ENCODE measurements around the gene CNIH3. TPM values are rescaled to one million over a fixed set of nuclear protein-coding genes. Genes with fewer than 3 reads are reported as not detected.

The CNIH3 gene
- total RNA-seq, 1 experiment from 2014 or later = 1.8 TPM

GRCh38 chr1:224623743-224624333, 7.7 kb downstream of the CNIH3 start:
- DNase-seq (ENCODE audit: low read depth, low spot score) = no peak
- ChIA-PET POLR2A (no interaction called here), CTCF (no interaction called here), RAD21 (ENCODE audit: low non-redundant PET in 1 of 2, low total read pairs in 2 of 2, uncharacterized antibody in 2 of 2, unreplicated experiment in 2 of 2) (no interaction called here)
- H3K27me3 ChIP-seq (ENCODE audit: insufficient read depth, low read length) = peaks cover 10% of the 10 kb centered on the region; the same call in 1 of the 2 replicates
- H3K27ac ChIP-seq (ENCODE audit: low read depth, low read length) = no peak overlapping the region
- intact Hi-C loops (cut with micrococcal nuclease) = no loop called here
- no peaks in the 10 kb centered on the region for H3K36me3 ChIP-seq (ENCODE audit: control insufficient read depth in 1 of 2, insufficient read depth in 2 of 2, low read length in 2 of 2)
- H3K4me2 ChIP-seq (ENCODE audit: low read length) = no peak overlapping the region
- H3K9me3 ChIP-seq (ENCODE audit: control insufficient read depth in 1 of 2, insufficient read depth in 1 of 2, low read depth in 1 of 2, low read length in 2 of 2) = no peaks in the 10 kb centered on the region
- no peaks in the 10 kb centered on the region for H3K9me2 ChIP-seq (ENCODE audit: insufficient read depth)
- H4K20me1 ChIP-seq (ENCODE audit: insufficient read depth) = no peaks in the 10 kb centered on the region
- no peak overlapping the region for H3K4me3 ChIP-seq (replicated peaks in 1 of 2; ENCODE audit: low read depth in 1 of 2, low read length in 2 of 2)
- no peak overlapping the region for H3K9ac ChIP-seq (ENCODE audit: low read length)
- H2AFZ ChIP-seq (ENCODE audit: low read depth, low read length, poor library complexity, severe bottlenecking) = no peak overlapping the region
- BruUV-seq (replicated peaks) = no TSS peak
- TF ChIP-seq POLR2A (IDR thresholded peaks at IDR 0.05; ENCODE audit: borderline replicate concordance, extremely low read depth, insufficient read depth, insufficient read length) (no peak), ZFX (IDR thresholded peaks at IDR 0.05) (no peak), SP1 (IDR thresholded peaks at IDR 0.05; ENCODE audit: low read depth) (peak; percentile 19; the same call in 1 of the 2 replicates), POLR2AphosphoS5 (IDR thresholded peaks at IDR 0.05; ENCODE audit: low read depth, low read length) (no peak), TCF7L2 (IDR thresholded peaks at IDR 0.05; ENCODE audit: borderline replicate concordance, extremely low read depth, insufficient read depth, insufficient read length) (peak; percentile 15)
- no peaks in the 10 kb centered on the region for H3K79me2 ChIP-seq (ENCODE audit: insufficient read depth, low read length)
- ATAC-seq = peak; percentile 32; the same call in 1 of the 2 replicates
- H3K4me1 ChIP-seq (ENCODE audit: control insufficient read depth in 1 of 2, insufficient read depth in 2 of 2, low read length in 2 of 2) = peaks cover 2 to 6% of the 10 kb centered on the region in 2 experiments; a peak in 3 of 4 replicates

GRCh38 chr1:224624432-224624831, 8.3 kb downstream of the CNIH3 start:
- Histone ChIP-seq H3K9me3 (ENCODE audit: control insufficient read depth in 1 of 2, insufficient read depth in 1 of 2, low read depth in 1 of 2, low read length in 2 of 2) (no peaks in the 10 kb centered on the region), H4K20me1 (ENCODE audit: insufficient read depth) (no peaks in the 10 kb centered on the region), H3K4me2 (ENCODE audit: low read length) (no peak overlapping the region), H3K9me2 (ENCODE audit: insufficient read depth) (no peaks in the 10 kb centered on the region), H3K79me2 (ENCODE audit: insufficient read depth, low read length) (no peaks in the 10 kb centered on the region), H3K4me1 (ENCODE audit: control insufficient read depth in 1 of 2, insufficient read depth in 2 of 2, low read length in 2 of 2) (peaks cover 2 to 6% of the 10 kb centered on the region in 2 experiments; a peak in 3 of 4 replicates), H3K36me3 (ENCODE audit: control insufficient read depth in 1 of 2, insufficient read depth in 2 of 2, low read length in 2 of 2) (no peaks in the 10 kb centered on the region), H2AFZ (ENCODE audit: low read depth, low read length, poor library complexity, severe bottlenecking) (no peak overlapping the region), H3K27ac (ENCODE audit: low read depth, low read length) (no peak overlapping the region), H3K27me3 (ENCODE audit: insufficient read depth, low read length) (peaks cover 4% of the 10 kb centered on the region; the same call in 1 of the 2 replicates), H3K9ac (ENCODE audit: low read length) (no peak overlapping the region), H3K4me3 (replicated peaks in 1 of 2; ENCODE audit: low read depth in 1 of 2, low read length in 2 of 2) (no peak overlapping the region)
- no peak for ATAC-seq
- intact Hi-C loops (cut with micrococcal nuclease) = no loop called here
- TF ChIP-seq CBX3 (IDR thresholded peaks at IDR 0.05; ENCODE audit: low read depth) = no peak
- no peak for TF ChIP-seq ZFX (IDR thresholded peaks at IDR 0.05)
- no peak for TF ChIP-seq ZBTB33 (IDR thresholded peaks at IDR 0.05; ENCODE audit: extremely low read depth, insufficient replicate concordance, low read length)
- TF ChIP-seq ELF1 (IDR thresholded peaks at IDR 0.05; ENCODE audit: borderline replicate concordance, low read depth) = no peak
- no peak for TF ChIP-seq RAD21 (IDR thresholded peaks at IDR 0.05; ENCODE audit: low read depth)
- TF ChIP-seq MAX (IDR thresholded peaks at IDR 0.05) = no peak
- TF ChIP-seq SRF (IDR thresholded peaks at IDR 0.05; ENCODE audit: low read depth) = no peak
- no peak for TF ChIP-seq EZH2 (IDR thresholded peaks at IDR 0.05)
- TF ChIP-seq YY1 (IDR thresholded peaks at IDR 0.05; ENCODE audit: extremely low read depth, insufficient replicate concordance, low read depth, low read length) = no peak
- no peak for TF ChIP-seq SIN3A (IDR thresholded peaks at IDR 0.05; ENCODE audit: low read depth)
- BruUV-seq (replicated peaks) = no TSS peak
- CTCF ChIA-PET = no interaction called here
- DNase-seq (ENCODE audit: low read depth, low spot score) = no peak
- POLR2A ChIA-PET = no interaction called here
- RAD21 ChIA-PET (ENCODE audit: low non-redundant PET in 1 of 2, low total read pairs in 2 of 2, uncharacterized antibody in 2 of 2, unreplicated experiment in 2 of 2) = no interaction called here

Data from HCT116 (cell line).